Heart left ventricle (tissue), 16 donors: Measurements from ENCODE around the gene RALGPS1. TPM values are rescaled to one million over a fixed set of nuclear protein-coding genes. Genes with fewer than 3 reads are reported as not detected.

Experiments
- ATAC-seq, 4 donors: fragments of 200-7000 bp; cut with Tn5 transposase; one replicate each; pipeline ENCODE4 v1.9.1; 2020 to 2022; ENCODE audit warnings: moderate library complexity in 4 of 4, mild to moderate bottlenecking in 3 of 4, moderate number of reproducible peaks in 1 of 4
- DNase-seq, 5 donors: peaks; one replicate each; pipeline ENCODE4 v3.0.0-alpha.2; 2020
- H3K27ac ChIP-seq, 12 donors: fragments of 200-600 bp; sonication (generic) in 4 of 12; one replicate each; pipeline versions ENCODE4 v1.5.0 to v1.8.0; 2016 to 2022; ENCODE audit warnings: mild to moderate bottlenecking in 2 of 12
- H3K27me3 ChIP-seq, 9 donors: fragments of 200-600 bp; sonication (generic) in 2 of 9; one replicate each; pipeline versions ENCODE4 v1.5.1 to v1.8.0; 2016 to 2022; ENCODE audit warnings: mild to moderate bottlenecking in 3 of 9
- H3K36me3 ChIP-seq, 9 donors: fragments of 200-600 bp; sonication (generic) in 2 of 9; one replicate each; pipeline versions ENCODE4 v1.5.0 to v1.8.0; 2018 to 2022; ENCODE audit warnings: mild to moderate bottlenecking in 2 of 9
- H3K4me1 ChIP-seq, 12 donors: fragments of 200-600 bp; sonication (generic) in 4 of 12; one replicate each; pipeline versions ENCODE4 v1.5.0 to v1.8.0; 2016 to 2022; ENCODE audit warnings: mild to moderate bottlenecking in 3 of 12
- H3K4me3 ChIP-seq, 12 donors: fragments of 200-600 bp; sonication (generic) in 4 of 12; one replicate each; pipeline versions ENCODE4 v1.5.0 to v1.8.0; 2017 to 2022; ENCODE audit warnings: mild to moderate bottlenecking in 9 of 12, moderate library complexity in 4 of 12
- H3K9me3 ChIP-seq, 12 donors: fragments of 200-600 bp; sonication (generic) in 4 of 12; one replicate each; pipeline versions ENCODE4 v1.5.0 to v1.8.0; 2016 to 2022; ENCODE audit warnings: mild to moderate bottlenecking in 1 of 12
- POLR2A ChIP-seq, 2 donors: fragments of 450-650 bp; IDR thresholded peaks; one replicate each; pipeline ENCODE4 v1.6.1; 2017; ENCODE audit warnings: antibody characterized with exemption in 2 of 2, mild to moderate bottlenecking in 2 of 2, moderate library complexity in 2 of 2
- WGBS, 4 donors: extraction: QIAGEN DNeasy Blood & Tissue Kit in 2 of 4; methylation state at CpG; one replicate each; pipeline versions ENCODE4 v1.1.5 to v1.1.7; 2013 to 2018; 5-methylcytosine and 5-hydroxymethylcytosine counted together
- intact Hi-C, 10 donors: fragments of 100-400 bp; cut with DNase I; formaldehyde crosslinking; loops; one replicate each; pipeline versions ENCODE4 v1.11.1 to v1.14.2; 2022
- polyA plus RNA-seq, 2 donors: library from polyadenylated mRNA; stranded (reverse); fragments of 200-250 nt; gene quantifications; one replicate each; pipeline ENCODE4 v1.2.3, GENCODE V29; 2013
- total RNA-seq, 9 donors: library from RNA; depleted of rRNA in 2 of 9; stranded (reverse); fragments of >200 nt in 2 of 9; fragmentation: NEBNext Ultra II Directional in 3 of 9; extraction: Animal tissue kit (Norgen Biotek cat#: 25700) in 3 of 9; gene quantifications; one replicate each; pipeline versions ENCODE4 v1.1.0 to v1.2.4, GENCODE V29; 2016 to 2023
- TF ChIP-seq, protein P1 (sequence below), 12 donors: fragments of 200-600 bp; sonication (generic) in 4 of 12; IDR thresholded peaks; one replicate each; pipeline versions ENCODE4 v1.5.0 to v1.8.0; 2018 to 2022; ENCODE audit warnings: antibody characterized with exemption in 12 of 12, mild to moderate bottlenecking in 5 of 12
- donor health status: ischemic (EF 13 %, LVEDD 7.1; RV severe dilation, severe dysfunction).
- donor health status: healthy with polysubstance abuse.
- donor health status: DM: no; HTN: yes; CAD: no.
- donor health status: DM: no; HTN: no; CAD: no.
- donor health status: ischemic (EF 25% LVEDD 6.9; RV normal size, moderate dysfunction).
- donor health status: ischemic (EF 25% LVEDD 5.7; RV mildly dilated, moderate dysfunction).
- donor health status: healthy.
- donor health status: DM: yes; HTN: yes; CAD: no.
- donor health status: ischemic (EF 35%, LVEDD 5.7; RV mildly dilated, moderate dysfunction).
- donor health status: nonischemic (EF 11% LVEDD 7.7; RV severe dilation, severe dysfunction).
- donor health status: DM: yes; HTN: yes; CAD: no.
- donor health status: PGD.
- donor health status: ischemic (EF 29% LVEDD 5.4; RV normal size, mild dysfunction).
- donor health status: nonischemic (EF 23%, LVEDD 6.1; RV moderate dilation, normal function).

RALGPS1 gene
- total and polyA plus RNA-seq, 11 donors = 8.0 to 21.8 (median 14.4) TPM

- intact Hi-C loops = no loop called here
- peaks cover 0 to 22% (median 4%) of the 10 kb centered on the region in 12 donors for H3K4me1 ChIP-seq
- H3K36me3 ChIP-seq = peaks cover 0 to 12% (median 0%) of the 10 kb centered on the region in 9 donors
- WGBS, 4 donors = 48 to 53% (median 50%) methylated on average over 1 of the region's 1 CpG
- TF ChIP-seq, protein P1, sequence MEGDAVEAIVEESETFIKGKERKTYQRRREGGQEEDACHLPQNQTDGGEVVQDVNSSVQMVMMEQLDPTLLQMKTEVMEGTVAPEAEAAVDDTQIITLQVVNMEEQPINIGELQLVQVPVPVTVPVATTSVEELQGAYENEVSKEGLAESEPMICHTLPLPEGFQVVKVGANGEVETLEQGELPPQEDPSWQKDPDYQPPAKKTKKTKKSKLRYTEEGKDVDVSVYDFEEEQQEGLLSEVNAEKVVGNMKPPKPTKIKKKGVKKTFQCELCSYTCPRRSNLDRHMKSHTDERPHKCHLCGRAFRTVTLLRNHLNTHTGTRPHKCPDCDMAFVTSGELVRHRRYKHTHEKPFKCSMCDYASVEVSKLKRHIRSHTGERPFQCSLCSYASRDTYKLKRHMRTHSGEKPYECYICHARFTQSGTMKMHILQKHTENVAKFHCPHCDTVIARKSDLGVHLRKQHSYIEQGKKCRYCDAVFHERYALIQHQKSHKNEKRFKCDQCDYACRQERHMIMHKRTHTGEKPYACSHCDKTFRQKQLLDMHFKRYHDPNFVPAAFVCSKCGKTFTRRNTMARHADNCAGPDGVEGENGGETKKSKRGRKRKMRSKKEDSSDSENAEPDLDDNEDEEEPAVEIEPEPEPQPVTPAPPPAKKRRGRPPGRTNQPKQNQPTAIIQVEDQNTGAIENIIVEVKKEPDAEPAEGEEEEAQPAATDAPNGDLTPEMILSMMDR (IDR thresholded peaks at IDR 0.05) = no peak
- TF ChIP-seq POLR2A (IDR thresholded peaks at IDR 0.05) = no peak
- H3K9me3 ChIP-seq = no peaks in the 10 kb centered on the region
- H3K27ac ChIP-seq = peak overlapping the region in 4 of 12 donors; percentile 14 to 69 (median 20)
- DNase-seq (no peak), ATAC-seq (peak in 2 of 4 donors; percentile 45 to 68)
- H3K4me3 ChIP-seq = no peak overlapping the region
- no peaks in the 10 kb centered on the region for H3K27me3 ChIP-seq
Measured at GRCh38 chr9:127065592-127065991, 151.0 kb downstream of the RALGPS1 start.

- peaks cover 0 to 22% (median 4%) of the 10 kb centered on the region in 12 donors for H3K4me1 ChIP-seq
Measured at GRCh38 chr9:127066060-127066850, 151.7 kb downstream of the RALGPS1 start.

GRCh38 chr9:127066851-127067136, 152.2 kb downstream of the RALGPS1 start:
- peaks cover 0 to 12% (median 0%) of the 10 kb centered on the region in 9 donors for H3K36me3 ChIP-seq
- peaks cover 0 to 22% (median 4%) of the 10 kb centered on the region in 12 donors for H3K4me1 ChIP-seq
- WGBS, 4 donors = 95 to 98% (median 97%) methylated on average over 2 of the region's 2 CpGs
- no peaks in the 10 kb centered on the region for H3K27me3 ChIP-seq
- intact Hi-C loops = no loop called here
- ATAC-seq = no peak
- no peak for DNase-seq
- H3K27ac ChIP-seq = no peak overlapping the region
- peaks cover 0 to 9% (median 0%) of the 10 kb centered on the region in 12 donors for H3K9me3 ChIP-seq
- no peak for TF ChIP-seq POLR2A (IDR thresholded peaks at IDR 0.05)
- TF ChIP-seq, protein P1 (IDR thresholded peaks at IDR 0.05) = no peak
- H3K4me3 ChIP-seq = no peak overlapping the region

More at GRCh38 chr9:127066060-127066850, 151.7 kb downstream of the RALGPS1 start:
- H3K4me3 ChIP-seq = no peak overlapping the region
- DNase-seq (no peak), ATAC-seq (peak in 2 of 4 donors; percentile 9 to 14)
- H3K9me3 ChIP-seq = peaks cover 0 to 4% (median 0%) of the 10 kb centered on the region in 12 donors
- H3K27me3 ChIP-seq = no peaks in the 10 kb centered on the region
- TF ChIP-seq POLR2A (IDR thresholded peaks at IDR 0.05) = no peak
- TF ChIP-seq, protein P1 (IDR thresholded peaks at IDR 0.05) = no peak
- 85 to 98% (median 95%) methylated on average over 9 of the region's 9 CpGs for WGBS, 4 donors
- H3K36me3 ChIP-seq = peaks cover 0 to 12% (median 0%) of the 10 kb centered on the region in 9 donors
- H3K27ac ChIP-seq = peak overlapping the region in 5 of 12 donors; percentile 14 to 69 (median 23)
- intact Hi-C loops = no loop called here

DNA sequence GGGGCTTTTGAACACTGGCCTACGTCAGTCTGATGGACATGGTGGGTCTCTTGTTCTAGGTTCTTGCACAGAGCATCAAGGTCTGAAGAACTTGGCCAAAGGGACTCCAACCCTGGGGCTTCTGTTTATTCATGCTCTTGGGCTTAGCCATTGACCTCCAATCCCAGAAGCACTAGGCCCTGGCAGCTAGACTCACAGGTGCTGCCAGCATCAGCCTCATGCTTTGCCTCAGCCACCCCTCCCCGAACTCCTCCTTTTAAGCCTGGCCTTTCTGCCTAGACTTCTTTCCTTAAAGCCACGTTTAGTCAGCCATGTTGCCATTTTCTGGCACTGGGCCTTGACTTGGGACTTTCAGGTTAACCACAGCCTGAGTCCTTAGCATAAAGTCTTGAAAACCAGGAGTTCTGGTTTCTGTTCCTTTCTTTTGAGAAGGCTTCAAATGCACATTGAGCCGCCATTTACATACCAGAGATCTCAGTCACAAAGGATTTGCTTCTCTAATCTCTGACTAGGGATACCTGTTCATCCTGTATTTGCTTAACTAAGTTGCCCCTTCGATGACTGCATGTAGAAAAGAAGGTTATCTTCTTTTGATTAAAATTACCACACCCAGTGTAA, 153.1 kb downstream of the RALGPS1 start:
- Histone ChIP-seq H3K27me3 (no peaks in the 10 kb centered on the region), H3K4me3 (no peak overlapping the region), H3K27ac (no peak overlapping the region), H3K4me1 (peaks cover 0 to 22% (median 4%) of the 10 kb centered on the region in 12 donors), H3K36me3 (peaks cover 0 to 12% (median 0%) of the 10 kb centered on the region in 9 donors), H3K9me3 (peaks cover 0 to 14% (median 0%) of the 10 kb centered on the region in 12 donors)
- ATAC-seq (no peak), DNase-seq (no peak)
- WGBS, 4 donors = 87 to 94% (median 93%) methylated on average over 5 of the region's 5 CpGs
- TF ChIP-seq, protein P1 (IDR thresholded peaks at IDR 0.05) = no peak
- no peak for TF ChIP-seq POLR2A (IDR thresholded peaks at IDR 0.05)
- intact Hi-C loops = no loop called here
